ENCODE data around the gene TNS1. TPM values are rescaled to one million over a fixed set of nuclear protein-coding genes. Genes with fewer than 3 reads are reported as not detected.

The TNS1 gene
- total RNA-seq, 6 experiments from 2014 or later = 113 to 139 (median 126) TPM

DNA sequence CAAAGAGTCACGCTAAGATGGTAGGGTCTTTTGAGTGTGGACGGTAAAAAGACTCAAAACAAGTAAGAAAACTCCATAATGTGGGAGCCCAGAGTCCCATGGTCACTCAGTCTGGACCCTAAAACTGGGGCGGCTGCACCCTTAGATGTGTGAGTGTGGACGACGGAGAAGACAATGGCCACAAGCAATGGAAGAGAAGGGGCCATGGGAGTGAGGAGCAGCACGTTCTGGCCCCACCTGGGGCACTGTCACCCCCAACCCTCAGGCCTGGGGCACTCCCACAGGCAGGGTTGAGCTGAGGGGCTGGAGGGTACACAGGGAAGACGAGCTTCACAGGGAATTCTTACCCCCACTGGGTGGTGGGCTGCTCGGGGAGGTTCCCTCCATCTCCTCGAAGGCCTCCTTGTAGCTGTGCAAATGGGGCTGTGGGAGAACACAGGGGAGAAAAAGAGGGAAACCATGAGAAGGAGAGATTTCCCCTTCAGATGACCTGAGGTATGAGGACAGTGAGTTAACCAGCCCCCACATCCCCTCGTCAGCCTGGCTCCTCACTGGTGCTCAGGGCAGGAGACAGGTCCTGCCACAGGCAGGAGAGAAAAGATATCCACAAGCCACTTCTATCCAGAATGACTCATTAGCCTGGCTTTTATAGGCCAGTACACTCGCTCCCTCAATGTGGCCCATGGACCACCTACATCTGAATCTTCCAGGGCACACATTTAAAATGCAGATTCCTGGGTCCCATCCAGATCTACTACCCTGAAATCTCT, 167.9 kb downstream of the TNS1 start:
- peaks cover 7% of the 10 kb centered on the region for H3K27me3 Mint-ChIP-seq (ENCODE audit: insufficient read depth)
- peaks cover 35% of the 10 kb centered on the region for H3K4me1 Mint-ChIP-seq (ENCODE audit: low read depth)
- peak overlapping the region; percentile 96 for H3K27ac Mint-ChIP-seq
- DNase-seq = peak; percentile 36
- TF ChIP-seq, protein P1, sequence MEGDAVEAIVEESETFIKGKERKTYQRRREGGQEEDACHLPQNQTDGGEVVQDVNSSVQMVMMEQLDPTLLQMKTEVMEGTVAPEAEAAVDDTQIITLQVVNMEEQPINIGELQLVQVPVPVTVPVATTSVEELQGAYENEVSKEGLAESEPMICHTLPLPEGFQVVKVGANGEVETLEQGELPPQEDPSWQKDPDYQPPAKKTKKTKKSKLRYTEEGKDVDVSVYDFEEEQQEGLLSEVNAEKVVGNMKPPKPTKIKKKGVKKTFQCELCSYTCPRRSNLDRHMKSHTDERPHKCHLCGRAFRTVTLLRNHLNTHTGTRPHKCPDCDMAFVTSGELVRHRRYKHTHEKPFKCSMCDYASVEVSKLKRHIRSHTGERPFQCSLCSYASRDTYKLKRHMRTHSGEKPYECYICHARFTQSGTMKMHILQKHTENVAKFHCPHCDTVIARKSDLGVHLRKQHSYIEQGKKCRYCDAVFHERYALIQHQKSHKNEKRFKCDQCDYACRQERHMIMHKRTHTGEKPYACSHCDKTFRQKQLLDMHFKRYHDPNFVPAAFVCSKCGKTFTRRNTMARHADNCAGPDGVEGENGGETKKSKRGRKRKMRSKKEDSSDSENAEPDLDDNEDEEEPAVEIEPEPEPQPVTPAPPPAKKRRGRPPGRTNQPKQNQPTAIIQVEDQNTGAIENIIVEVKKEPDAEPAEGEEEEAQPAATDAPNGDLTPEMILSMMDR (IDR thresholded peaks at IDR 0.05) = no peak
- H3K36me3 Mint-ChIP-seq (ENCODE audit: low read depth) = peaks cover 30% of the 10 kb centered on the region
- no peak overlapping the region for H3K4me3 Mint-ChIP-seq
- H3K9me3 Mint-ChIP-seq = no peaks in the 10 kb centered on the region

DNA sequence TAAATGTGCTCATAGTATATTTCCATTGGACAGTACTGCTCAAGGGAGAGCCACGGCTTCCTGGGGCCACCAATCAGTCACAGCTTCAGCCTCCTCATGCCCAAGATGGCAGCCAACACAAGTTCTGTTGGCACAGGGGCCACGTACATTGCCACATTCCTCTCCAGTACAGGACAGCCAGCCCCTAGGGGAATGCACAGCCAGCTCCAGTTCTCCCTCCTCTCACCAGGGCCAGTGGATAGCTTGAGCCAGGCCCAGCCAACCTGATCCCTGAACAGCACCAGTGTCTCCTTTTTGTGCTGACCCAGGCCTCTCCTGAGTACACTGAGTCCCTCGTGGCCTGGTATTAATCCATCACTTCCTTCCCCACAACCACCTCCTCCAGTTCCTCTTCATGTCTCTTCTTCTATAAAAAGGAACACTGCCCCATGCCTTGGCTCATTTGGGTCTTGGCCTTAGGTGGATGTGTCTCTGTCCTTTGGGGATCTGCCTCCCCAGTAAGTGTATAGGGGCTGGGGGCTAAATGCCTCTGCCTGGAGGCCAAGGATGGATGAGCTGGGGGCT, 168.7 kb downstream of the TNS1 start:
- Mint-ChIP-seq H3K27me3 (ENCODE audit: insufficient read depth) (peaks cover 7% of the 10 kb centered on the region), H3K36me3 (ENCODE audit: low read depth) (peaks cover 36% of the 10 kb centered on the region), H3K4me3 (no peak overlapping the region), H3K9me3 (no peaks in the 10 kb centered on the region), H3K4me1 (ENCODE audit: low read depth) (peaks cover 35% of the 10 kb centered on the region), H3K27ac (peak overlapping the region; percentile 59)
- no peak for DNase-seq
- TF ChIP-seq, protein P1 (IDR thresholded peaks at IDR 0.05) = no peak

GRCh38 chr2:217833439-217833838, 169.4 kb downstream of the TNS1 start:
- no peak overlapping the region for H3K4me3 Mint-ChIP-seq
- no peaks in the 10 kb centered on the region for H3K9me3 Mint-ChIP-seq

GRCh38 chr2:217832987-217833386, 169.8 kb downstream of the TNS1 start:
- Mint-ChIP-seq H3K4me1 (ENCODE audit: low read depth) (peaks cover 30% of the 10 kb centered on the region), H3K27ac (no peak overlapping the region), H3K36me3 (ENCODE audit: low read depth) (peaks cover 36% of the 10 kb centered on the region), H3K27me3 (ENCODE audit: insufficient read depth) (peaks cover 9% of the 10 kb centered on the region), H3K4me3 (no peak overlapping the region), H3K9me3 (no peaks in the 10 kb centered on the region)
- TF ChIP-seq, protein P1 (IDR thresholded peaks at IDR 0.05) = no peak
- no peak for DNase-seq

More at GRCh38 chr2:217833439-217833838, 169.4 kb downstream of the TNS1 start:
- Mint-ChIP-seq H3K27me3 (ENCODE audit: insufficient read depth) (peaks cover 7% of the 10 kb centered on the region), H3K36me3 (ENCODE audit: low read depth) (peaks cover 36% of the 10 kb centered on the region), H3K4me1 (ENCODE audit: low read depth) (peaks cover 35% of the 10 kb centered on the region), H3K27ac (no peak overlapping the region)
- no peak for DNase-seq
- TF ChIP-seq, protein P1 (IDR thresholded peaks at IDR 0.05) = no peak

DNA sequence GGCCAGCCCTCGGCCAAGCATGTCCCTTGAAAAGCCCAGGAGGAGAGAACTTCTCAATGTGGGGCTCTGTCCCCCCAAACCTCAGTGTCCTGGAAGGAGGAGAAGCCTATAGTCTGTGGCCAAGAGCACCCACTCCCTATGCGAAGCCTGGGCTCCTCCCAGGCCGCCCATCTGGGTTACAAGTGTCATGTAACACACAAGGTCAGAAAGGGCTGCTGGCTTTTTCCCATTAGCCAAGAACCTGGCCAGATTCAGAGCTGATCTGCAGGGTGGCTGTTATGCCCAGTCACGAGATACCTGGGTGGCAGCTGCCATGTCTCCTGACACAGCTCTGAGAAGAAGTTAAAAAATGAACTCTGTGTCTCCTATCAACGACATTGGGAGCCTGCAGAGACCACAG, 170.7 kb downstream of the TNS1 start:
- Mint-ChIP-seq H3K27me3 (ENCODE audit: insufficient read depth) (peaks cover 9% of the 10 kb centered on the region), H3K36me3 (ENCODE audit: low read depth) (peaks cover 29% of the 10 kb centered on the region), H3K4me1 (ENCODE audit: low read depth) (peaks cover 22% of the 10 kb centered on the region), H3K4me3 (no peak overlapping the region), H3K27ac (no peak overlapping the region; the same call in 1 of the 2 replicates), H3K9me3 (no peaks in the 10 kb centered on the region)
- TF ChIP-seq, protein P1 (IDR thresholded peaks at IDR 0.05) = no peak
- DNase-seq = no peak

Measured in HFFc6 (cell line).